WTC11 (cell line): ENCODE results near the gene NDST3. TPM values are rescaled to one million over a fixed set of nuclear protein-coding genes. Genes with fewer than 3 reads are reported as not detected.

ENCODE experiments used
- ATAC-seq: fragments of 200-7000 bp; cut with Tn5 transposase; 2 replicates; pipeline ENCODE4 v1.10.0; 2021; ENCODE audit warnings: mild to moderate bottlenecking, moderate library complexity
- CTCF ChIA-PET: fragments of 300-600 bp; sonication (Branson Sonifier 250); formaldehyde crosslinking; loops from one replicate; lab custom pipeline; 2021; ENCODE audit warnings: antibody characterized with exemption; lab: Charles Lee
- POLR2A ChIA-PET: fragments of 350-600 bp; sonication (Branson Sonifier 250); formaldehyde crosslinking; loops from one replicate; lab custom pipeline; 2021; ENCODE audit warnings: antibody characterized with exemption; lab: Charles Lee
- DNase-seq: peaks from one replicate; pipeline ENCODE4 v3.0.0; 2021; ENCODE audit warnings: low spot score
- H3K27ac Mint-ChIP-seq: 2 replicates; pipeline ENCODE4 v1.8.0; 2021; ENCODE audit warnings: mixed read lengths
- H3K27me3 Mint-ChIP-seq: 2 replicates; pipeline ENCODE4 v1.8.0; 2021; ENCODE audit warnings: low read depth, mild to moderate bottlenecking, moderate library complexity, mixed read lengths
- H3K36me3 Mint-ChIP-seq: 2 replicates; pipeline ENCODE4 v1.8.0; 2021; ENCODE audit warnings: mixed read lengths
- H3K4me1 Mint-ChIP-seq: 2 replicates; pipeline ENCODE4 v1.8.0; 2022; ENCODE audit warnings: mixed read lengths
- H3K4me3 Mint-ChIP-seq: 2 replicates; pipeline ENCODE4 v1.8.0; 2021; ENCODE audit warnings: mild to moderate bottlenecking, moderate library complexity, mixed read lengths
- H3K9me3 Mint-ChIP-seq: 2 replicates; pipeline ENCODE4 v1.8.0; 2021; ENCODE audit warnings: mixed read lengths
- ATF1 ChIP-seq: sonication (generic); formaldehyde crosslinking; IDR thresholded peaks from 2 replicates; pipeline ENCODE4 v1.8.1; 2023; ENCODE audit warnings: mild to moderate bottlenecking, moderate library complexity, missing genetic modification reagents
- ESRRA ChIP-seq: sonication (generic); formaldehyde crosslinking; IDR thresholded peaks from 2 replicates; pipeline ENCODE4 v1.8.1; 2022; ENCODE audit warnings: mild to moderate bottlenecking, missing genetic modification reagents, borderline replicate concordance
- FOXP1 ChIP-seq: sonication (generic); formaldehyde crosslinking; IDR thresholded peaks from 2 replicates; pipeline ENCODE4 v1.8.0; 2022; ENCODE audit warnings: missing genetic modification reagents, mild to moderate bottlenecking, moderate library complexity, borderline replicate concordance
- FOXP4 ChIP-seq: sonication (generic); formaldehyde crosslinking; IDR thresholded peaks from 2 replicates; pipeline ENCODE4 v1.8.0; 2022; ENCODE audit warnings: mild to moderate bottlenecking, missing genetic modification reagents
- IRF1 ChIP-seq: sonication (generic); formaldehyde crosslinking; IDR thresholded peaks from 2 replicates; pipeline ENCODE4 v1.8.0; 2023; ENCODE audit warnings: missing genetic modification reagents
- IRF2 ChIP-seq: sonication (generic); formaldehyde crosslinking; IDR thresholded peaks from 2 replicates; pipeline ENCODE4 v1.8.0; 2022; ENCODE audit warnings: low read depth, missing genetic modification reagents, borderline replicate concordance
- JAZF1 ChIP-seq: fragments of 250-450 bp; sonication (Bioruptor Pico); IDR thresholded peaks from 2 replicates; pipeline ENCODE4 v1.9.0; 2021; ENCODE audit warnings: moderate library complexity, mild to moderate bottlenecking, inconsistent platforms
- NFYB ChIP-seq: sonication (generic); formaldehyde crosslinking; conservative IDR thresholded peaks from 2 replicates; pipeline ENCODE4 v1.8.0; 2022; ENCODE audit warnings: low read depth, missing genetic modification reagents
- NR1H2 ChIP-seq: sonication (generic); formaldehyde crosslinking; IDR thresholded peaks from 2 replicates; pipeline ENCODE4 v1.9.0; 2021; ENCODE audit warnings: mild to moderate bottlenecking, moderate library complexity, missing genetic modification reagents
- NR2C2 ChIP-seq: sonication (generic); formaldehyde crosslinking; IDR thresholded peaks from 2 replicates; pipeline ENCODE4 v1.8.0; 2022; ENCODE audit warnings: mild to moderate bottlenecking, missing genetic modification reagents
- RELA ChIP-seq: sonication (generic); formaldehyde crosslinking; IDR thresholded peaks from 2 replicates; pipeline ENCODE4 v1.8.1; 2022; ENCODE audit warnings: missing genetic modification reagents, mild to moderate bottlenecking, borderline replicate concordance
- RORB ChIP-seq: fragments of 250-450 bp; sonication (Bioruptor Pico); IDR thresholded peaks from 2 replicates; pipeline ENCODE4 v1.9.0; 2021; ENCODE audit warnings: mild to moderate bottlenecking
- SMAD3 ChIP-seq: sonication (generic); formaldehyde crosslinking; IDR thresholded peaks from 2 replicates; pipeline ENCODE4 v1.8.0; 2022; ENCODE audit warnings: missing genetic modification reagents, mild to moderate bottlenecking, borderline replicate concordance
- SOX15 ChIP-seq: fragments of 250-450 bp; sonication (Bioruptor Pico); IDR thresholded peaks from 2 replicates; pipeline ENCODE4 v1.9.0; 2021; ENCODE audit warnings: mild to moderate bottlenecking
- TEAD1 ChIP-seq: sonication (generic); formaldehyde crosslinking; IDR thresholded peaks from 2 replicates; pipeline ENCODE4 v1.8.0; 2022; ENCODE audit warnings: mild to moderate bottlenecking, missing genetic modification reagents
- ZNF121 ChIP-seq: sonication (generic); formaldehyde crosslinking; IDR thresholded peaks from 2 replicates; pipeline ENCODE4 v1.8.0; 2023; ENCODE audit warnings: missing genetic modification reagents
- ZNF232 ChIP-seq: sonication (generic); formaldehyde crosslinking; IDR thresholded peaks from 2 replicates; pipeline ENCODE4 v1.8.0; 2022; ENCODE audit warnings: mild to moderate bottlenecking, missing genetic modification reagents
- ZNF396 ChIP-seq: fragments of 250-450 bp; sonication (Bioruptor Pico); IDR thresholded peaks from 2 replicates; pipeline ENCODE4 v1.8.0; 2021; ENCODE audit warnings: mild to moderate bottlenecking, moderate library complexity, borderline replicate concordance
- ZNF416 ChIP-seq: fragments of 250-450 bp; sonication (Bioruptor Pico); IDR thresholded peaks from 2 replicates; pipeline ENCODE4 v1.9.0; 2021; ENCODE audit warnings: mild to moderate bottlenecking, inconsistent platforms
- total RNA-seq: library from RNA; stranded (reverse); gene quantifications from 3 replicates; pipeline ENCODE4 v1.2.3, GENCODE V29; 2021
- TF ChIP-seq, protein P1 (sequence below): fragments of 200-600 bp; IDR thresholded peaks from 2 replicates; pipeline ENCODE4 v1.8.0; 2022; ENCODE audit warnings: antibody characterized with exemption
- TF ChIP-seq, protein P2 (sequence below): sonication (generic); formaldehyde crosslinking; IDR thresholded peaks from 2 replicates; pipeline ENCODE4 v1.8.0; 2022; ENCODE audit warnings: mild to moderate bottlenecking, missing genetic modification reagents
- TF ChIP-seq, protein P3 (sequence below): fragments of 250-450 bp; sonication (Bioruptor Pico); conservative IDR thresholded peaks from 2 replicates; pipeline ENCODE4 v1.9.0; 2021; ENCODE audit warnings: mild to moderate bottlenecking
- TF ChIP-seq, protein P4 (sequence below): fragments of 250-450 bp; sonication (Bioruptor Pico); IDR thresholded peaks from 2 replicates; pipeline ENCODE4 v2.1.2; 2022; ENCODE audit warnings: mild to moderate bottlenecking, moderate library complexity

NDST3 gene
- total RNA-seq, 1 experiment from 2014 or later: 0.37 TPM

DNA sequence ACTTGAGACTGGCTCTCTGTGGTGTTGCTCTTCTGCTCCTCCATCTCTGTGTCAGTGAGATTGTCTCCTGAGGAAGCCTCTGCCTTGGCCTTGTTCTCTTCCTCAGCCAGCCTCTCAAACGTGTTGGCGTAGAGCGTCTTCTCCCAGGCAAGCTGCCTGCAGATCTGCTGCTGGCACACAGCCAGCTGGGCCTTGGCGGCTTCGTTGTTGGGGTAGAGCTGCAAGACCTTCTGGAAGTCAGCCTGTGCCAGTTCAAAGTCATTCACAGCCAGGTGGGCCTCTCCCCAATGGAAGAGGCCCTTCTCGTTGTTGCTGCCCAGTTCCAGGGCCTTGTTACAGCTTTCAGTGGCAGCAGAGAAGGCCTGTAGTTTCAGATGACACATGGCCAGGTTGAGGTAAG, 159.1 kb downstream of the NDST3 start (continued):
- no peak for TF ChIP-seq SMAD3 (CRISPR knock-in tag)
- TF ChIP-seq FOXP1 (CRISPR knock-in tag): no peak
- no peak for TF ChIP-seq JAZF1 (CRISPR knock-in tag)
- no peak for TF ChIP-seq FOXP4 (CRISPR knock-in tag)
- TF ChIP-seq RELA (CRISPR knock-in tag): no peak
- no peak for TF ChIP-seq ZNF121 (CRISPR knock-in tag)
- TF ChIP-seq NR1H2 (CRISPR knock-in tag): no peak
- no peak for TF ChIP-seq ZNF416 (CRISPR knock-in tag)
- no peak for TF ChIP-seq ZNF396 (CRISPR knock-in tag)

- no peaks in the 10 kb centered on the region for H3K27me3 Mint-ChIP-seq
- peaks cover 20% of the 10 kb centered on the region for H3K4me1 Mint-ChIP-seq
- ATAC-seq (no peak), DNase-seq (no peak)
- H3K36me3 Mint-ChIP-seq: peaks cover 21% of the 10 kb centered on the region
- no peak overlapping the region for H3K27ac Mint-ChIP-seq
- CTCF ChIA-PET: no interaction called here
- TF ChIP-seq, protein P1, sequence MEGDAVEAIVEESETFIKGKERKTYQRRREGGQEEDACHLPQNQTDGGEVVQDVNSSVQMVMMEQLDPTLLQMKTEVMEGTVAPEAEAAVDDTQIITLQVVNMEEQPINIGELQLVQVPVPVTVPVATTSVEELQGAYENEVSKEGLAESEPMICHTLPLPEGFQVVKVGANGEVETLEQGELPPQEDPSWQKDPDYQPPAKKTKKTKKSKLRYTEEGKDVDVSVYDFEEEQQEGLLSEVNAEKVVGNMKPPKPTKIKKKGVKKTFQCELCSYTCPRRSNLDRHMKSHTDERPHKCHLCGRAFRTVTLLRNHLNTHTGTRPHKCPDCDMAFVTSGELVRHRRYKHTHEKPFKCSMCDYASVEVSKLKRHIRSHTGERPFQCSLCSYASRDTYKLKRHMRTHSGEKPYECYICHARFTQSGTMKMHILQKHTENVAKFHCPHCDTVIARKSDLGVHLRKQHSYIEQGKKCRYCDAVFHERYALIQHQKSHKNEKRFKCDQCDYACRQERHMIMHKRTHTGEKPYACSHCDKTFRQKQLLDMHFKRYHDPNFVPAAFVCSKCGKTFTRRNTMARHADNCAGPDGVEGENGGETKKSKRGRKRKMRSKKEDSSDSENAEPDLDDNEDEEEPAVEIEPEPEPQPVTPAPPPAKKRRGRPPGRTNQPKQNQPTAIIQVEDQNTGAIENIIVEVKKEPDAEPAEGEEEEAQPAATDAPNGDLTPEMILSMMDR: no peak
- TF ChIP-seq SOX15 (CRISPR knock-in tag) (no peak), RORB (no peak), FOXP1 (CRISPR knock-in tag) (no peak), NR2C2 (CRISPR knock-in tag) (no peak), JAZF1 (CRISPR knock-in tag) (no peak), IRF1 (CRISPR knock-in tag) (no peak), ZNF121 (CRISPR knock-in tag) (no peak), IRF2 (CRISPR knock-in tag) (no peak), TEAD1 (no peak)
- TF ChIP-seq, protein P2, sequence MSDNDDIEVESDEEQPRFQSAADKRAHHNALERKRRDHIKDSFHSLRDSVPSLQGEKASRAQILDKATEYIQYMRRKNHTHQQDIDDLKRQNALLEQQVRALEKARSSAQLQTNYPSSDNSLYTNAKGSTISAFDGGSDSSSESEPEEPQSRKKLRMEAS (CRISPR knock-in tag): no peak
- TF ChIP-seq, protein P3, sequence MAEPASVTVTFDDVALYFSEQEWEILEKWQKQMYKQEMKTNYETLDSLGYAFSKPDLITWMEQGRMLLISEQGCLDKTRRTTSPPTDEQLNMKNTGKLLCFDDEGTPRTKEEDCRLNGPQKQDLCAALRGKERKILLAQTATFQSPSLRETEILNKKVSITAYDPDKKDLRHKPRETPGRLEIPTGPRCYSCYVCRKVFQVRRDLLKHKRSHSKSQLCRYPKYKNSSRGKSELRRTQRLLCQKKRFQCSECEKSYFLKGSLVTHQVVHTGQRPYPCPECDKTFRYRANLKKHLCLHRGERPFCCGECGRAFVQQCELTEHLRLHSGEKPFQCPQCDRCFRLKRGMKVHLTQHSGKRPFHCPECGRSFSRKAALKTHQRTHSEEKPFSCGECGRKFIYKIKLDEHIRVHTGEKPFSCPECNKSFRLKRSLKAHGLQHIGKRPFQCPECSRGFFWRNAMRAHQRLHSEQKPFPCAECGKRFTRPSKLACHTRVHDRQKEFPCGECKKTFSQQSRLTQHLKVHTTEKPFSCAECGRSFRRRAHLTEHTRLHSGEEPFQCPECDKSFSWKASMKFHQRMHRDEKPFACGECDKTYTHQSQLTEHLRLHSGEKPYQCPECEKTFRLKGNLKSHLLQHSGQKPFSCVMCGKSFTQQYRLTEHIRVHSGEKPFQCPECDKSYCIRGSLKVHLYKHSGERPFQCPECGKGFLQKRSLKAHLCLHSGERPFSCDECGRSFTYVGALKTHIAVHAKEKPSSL (CRISPR knock-in tag): no peak
- no peak overlapping the region for H3K4me3 Mint-ChIP-seq
- peaks cover 25% of the 10 kb centered on the region for H3K9me3 Mint-ChIP-seq
- POLR2A ChIA-PET: no interaction called here
Measured at GRCh38 chr4:118206627-118207026, 172.3 kb downstream of the NDST3 start.

DNA sequence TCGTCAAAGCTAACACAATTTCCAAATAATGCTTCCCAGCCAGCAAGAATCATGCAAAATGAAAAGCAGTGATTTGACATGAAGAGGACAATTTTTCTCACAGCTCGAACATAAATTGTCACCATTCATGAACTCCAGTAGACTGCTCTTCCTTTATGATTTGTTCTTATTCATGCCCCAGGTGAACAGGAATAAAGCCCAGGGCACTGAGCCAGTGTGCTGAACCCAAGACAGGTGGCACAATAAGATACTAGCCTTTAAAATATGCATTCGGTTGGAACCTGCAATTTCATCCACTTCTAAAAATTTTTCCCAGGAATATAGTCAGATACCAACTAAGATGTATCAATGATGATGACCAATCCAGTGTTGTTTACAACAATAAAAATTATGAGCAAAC, 178.8 kb downstream of the NDST3 start:
- ATAC-seq (no peak), DNase-seq (no peak)
- Mint-ChIP-seq H3K4me1 (peaks cover 9% of the 10 kb centered on the region), H3K9me3 (no peaks in the 10 kb centered on the region), H3K36me3 (no peaks in the 10 kb centered on the region), H3K27ac (no peak overlapping the region), H3K27me3 (no peaks in the 10 kb centered on the region), H3K4me3 (no peak overlapping the region)
- ChIA-PET CTCF (no interaction called here), POLR2A (no interaction called here)
- TF ChIP-seq SOX15 (CRISPR knock-in tag): no peak
- TF ChIP-seq TEAD1: no peak
- TF ChIP-seq, protein P4, sequence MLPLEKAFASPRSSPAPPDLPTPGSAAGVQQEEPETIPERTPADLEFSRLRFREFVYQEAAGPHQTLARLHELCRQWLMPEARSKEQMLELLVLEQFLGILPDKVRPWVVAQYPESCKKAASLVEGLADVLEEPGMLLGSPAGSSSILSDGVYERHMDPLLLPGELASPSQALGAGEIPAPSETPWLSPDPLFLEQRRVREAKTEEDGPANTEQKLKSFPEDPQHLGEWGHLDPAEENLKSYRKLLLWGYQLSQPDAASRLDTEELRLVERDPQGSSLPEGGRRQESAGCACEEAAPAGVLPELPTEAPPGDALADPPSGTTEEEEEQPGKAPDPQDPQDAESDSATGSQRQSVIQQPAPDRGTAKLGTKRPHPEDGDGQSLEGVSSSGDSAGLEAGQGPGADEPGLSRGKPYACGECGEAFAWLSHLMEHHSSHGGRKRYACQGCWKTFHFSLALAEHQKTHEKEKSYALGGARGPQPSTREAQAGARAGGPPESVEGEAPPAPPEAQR: no peak
- no peak for TF ChIP-seq ZNF232
- TF ChIP-seq ATF1: no peak
- TF ChIP-seq ZNF121 (CRISPR knock-in tag): no peak
- no peak for TF ChIP-seq NFYB (CRISPR knock-in tag)
- no peak for TF ChIP-seq JAZF1 (CRISPR knock-in tag)
- no peak for TF ChIP-seq ESRRA (CRISPR knock-in tag)
- TF ChIP-seq NR1H2 (CRISPR knock-in tag): no peak
